Activated CD4-positive, alpha-beta T cell treated with anti-CD3 and anti-CD28 coated beads, Interleukin-2, amount 10 ng/mL, durations not matched to agents 7 days and 5 days (primary cell): Measurements from ENCODE around the gene ADISSP. TPM values are rescaled to one million over a fixed set of nuclear protein-coding genes. Genes with fewer than 3 reads are reported as not detected.

ENCODE experiments used
- CTCF ChIA-PET: fragments of 350-600 bp; sonication (Branson Sonifier 250); formaldehyde crosslinking; loops from one replicate; lab custom pipeline; 2021; ENCODE audit warnings: antibody characterized with exemption; lab: Charles Lee
- POLR2A ChIA-PET: fragments of 350-600 bp; sonication (Branson Sonifier 250); formaldehyde crosslinking; loops from one replicate; lab custom pipeline; 2021; ENCODE audit warnings: antibody characterized with exemption; lab: Charles Lee
- DNase-seq: peaks from one replicate; pipeline ENCODE4 v3.0.0-alpha.2; 2020
- H3K27ac Mint-ChIP-seq: one replicate; pipeline ENCODE4 v1.8.0; 2021; ENCODE audit warnings: mild to moderate bottlenecking, moderate library complexity, mixed read lengths
- H3K27me3 Mint-ChIP-seq: one replicate; pipeline ENCODE4 v1.8.0; 2021; ENCODE audit warnings: mixed read lengths
- H3K36me3 Mint-ChIP-seq: one replicate; pipeline ENCODE4 v1.8.0; 2021; ENCODE audit warnings: low read depth, mixed read lengths
- H3K4me1 Mint-ChIP-seq: one replicate; pipeline ENCODE4 v1.8.0; 2021; ENCODE audit warnings: mixed read lengths
- H3K4me3 Mint-ChIP-seq: one replicate; pipeline ENCODE4 v1.8.0; 2021; ENCODE audit warnings: mild to moderate bottlenecking, moderate library complexity, mixed read lengths
- H3K9me3 Mint-ChIP-seq: one replicate; pipeline ENCODE4 v1.8.0; 2021; ENCODE audit warnings: mixed read lengths
- total RNA-seq, 2 experiments: library from RNA; stranded (reverse); gene quantifications; one replicate each; pipeline ENCODE4 v1.2.3, GENCODE V29; 2021

The ADISSP gene
- total RNA-seq, 2 experiments from 2014 or later: 27.8 to 27.9 TPM

DNA sequence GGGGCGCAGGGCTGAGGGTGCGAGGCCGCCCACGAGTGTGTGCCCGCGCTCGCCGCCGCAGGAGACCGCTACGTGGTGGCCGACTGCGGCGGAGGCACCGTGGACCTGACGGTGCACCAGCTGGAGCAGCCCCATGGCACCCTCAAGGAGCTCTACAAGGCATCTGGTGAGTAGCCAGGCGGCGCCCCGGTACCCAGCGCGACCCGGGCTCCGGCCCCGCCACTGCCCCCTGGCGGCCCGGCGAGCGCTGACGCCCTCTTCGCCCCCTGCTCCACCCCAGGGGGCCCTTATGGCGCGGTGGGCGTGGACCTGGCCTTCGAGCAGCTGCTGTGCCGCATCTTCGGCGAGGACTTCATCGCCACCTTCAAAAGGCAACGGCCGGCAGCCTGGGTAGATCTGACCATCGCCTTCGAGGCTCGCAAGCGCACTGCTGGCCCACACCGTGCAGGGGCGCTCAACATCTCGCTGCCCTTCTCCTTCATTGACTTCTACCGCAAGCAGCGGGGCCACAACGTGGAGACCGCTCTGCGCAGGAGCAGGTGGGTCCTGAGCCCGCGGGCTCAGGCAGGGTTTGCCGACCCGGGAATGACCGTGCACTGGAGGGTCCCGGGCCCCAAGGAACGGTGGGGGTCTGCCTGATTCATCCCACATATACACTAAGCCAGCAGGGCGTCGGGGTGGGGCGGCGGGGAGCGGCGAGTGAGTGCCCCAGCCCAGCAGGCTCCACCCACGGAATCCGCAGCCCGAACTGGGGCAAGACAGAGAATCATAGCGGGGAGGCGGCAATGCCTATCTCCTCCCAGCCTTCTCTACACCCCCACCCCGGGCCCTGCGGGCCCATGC, 17.6 kb downstream of the ADISSP start:
- no peak overlapping the region for H3K27ac Mint-ChIP-seq
- H3K27me3 Mint-ChIP-seq: no peaks in the 10 kb centered on the region
- no peaks in the 10 kb centered on the region for H3K9me3 Mint-ChIP-seq
- DNase-seq: peak; percentile 36
- no peaks in the 10 kb centered on the region for H3K36me3 Mint-ChIP-seq
- ChIA-PET POLR2A (no interaction called here), CTCF (interaction anchor here (0.5 to 7.0 kb wide), 6 partner anchors 9 to 335 kb away, joined by 3 to 28 read pairs (median 3); partner anchors contain the start of gene ADISSP)
- H3K4me1 Mint-ChIP-seq: peaks cover 23% of the 10 kb centered on the region
- no peak overlapping the region for H3K4me3 Mint-ChIP-seq

DNA sequence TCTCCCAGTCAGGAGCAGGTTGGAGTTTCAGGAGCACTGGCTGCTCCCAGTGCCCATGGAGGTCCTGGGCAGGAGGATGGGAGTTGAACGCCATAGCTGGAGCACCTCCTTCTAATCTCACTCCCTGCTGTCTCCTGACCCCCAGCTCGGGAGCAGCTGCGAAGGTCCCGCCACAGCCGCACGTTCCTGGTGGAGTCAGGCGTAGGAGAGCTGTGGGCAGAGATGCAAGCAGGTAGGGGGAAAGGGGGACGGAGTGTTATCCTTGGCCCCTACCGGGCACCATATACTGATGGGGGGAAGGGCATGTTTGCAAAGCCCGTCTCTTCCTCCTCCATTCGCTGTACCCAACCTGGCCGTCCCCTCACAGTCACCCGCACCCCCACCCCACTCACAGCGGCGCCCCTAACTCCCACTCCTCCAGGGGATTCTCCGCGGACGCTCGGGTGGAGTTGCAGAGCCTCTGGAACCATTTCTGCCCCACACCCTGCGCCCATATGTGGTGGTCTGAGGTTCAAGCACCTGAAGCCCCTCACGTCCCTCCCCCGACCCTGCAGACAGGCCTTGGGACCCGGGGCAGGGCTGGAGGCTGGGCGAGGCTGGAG, 18.4 kb downstream of the ADISSP start:
- POLR2A ChIA-PET: no interaction called here
- no peaks in the 10 kb centered on the region for H3K36me3 Mint-ChIP-seq
- no peak overlapping the region for H3K4me3 Mint-ChIP-seq
- no peak for DNase-seq
- H3K27ac Mint-ChIP-seq: no peak overlapping the region
- CTCF ChIA-PET: interaction anchor here (0.6 to 7.0 kb wide), 5 partner anchors 8 to 192 kb away, joined by 3 to 28 read pairs (median 6); partner anchors contain the start of gene ADISSP
- H3K4me1 Mint-ChIP-seq: peaks cover 29% of the 10 kb centered on the region
- H3K27me3 Mint-ChIP-seq: no peaks in the 10 kb centered on the region
- H3K9me3 Mint-ChIP-seq: no peaks in the 10 kb centered on the region

DNA sequence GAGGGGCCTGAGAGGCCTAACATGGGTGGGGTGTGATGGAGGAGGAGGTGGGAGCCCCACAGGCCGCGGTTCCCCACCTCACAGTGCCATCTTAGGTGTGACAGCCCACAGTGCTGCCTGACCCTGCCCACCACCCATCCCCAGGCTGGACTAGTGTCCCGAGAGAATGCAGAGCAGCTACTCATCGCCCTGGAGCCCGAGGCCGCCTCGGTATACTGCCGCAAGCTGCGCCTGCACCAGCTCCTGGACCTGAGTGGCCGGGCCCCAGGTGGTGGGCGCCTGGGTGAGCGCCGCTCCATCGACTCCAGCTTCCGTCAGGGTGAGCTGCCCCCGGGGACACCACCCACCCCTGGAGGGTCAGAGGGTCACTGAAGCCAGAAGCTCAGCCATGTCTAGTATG, 19.5 kb downstream of the ADISSP start:
- Mint-ChIP-seq H3K36me3 (no peaks in the 10 kb centered on the region), H3K4me3 (no peak overlapping the region), H3K4me1 (peaks cover 29% of the 10 kb centered on the region), H3K9me3 (no peaks in the 10 kb centered on the region), H3K27ac (no peak overlapping the region), H3K27me3 (peaks cover 2% of the 10 kb centered on the region)
- DNase-seq: no peak
- ChIA-PET POLR2A (no interaction called here), CTCF (interaction anchor here (0.6 to 2.0 kb wide), 6 partner anchors 9 to 108 kb away, joined by 3 to 6 read pairs (median 3); partner anchors contain the start of gene ADISSP)

DNA sequence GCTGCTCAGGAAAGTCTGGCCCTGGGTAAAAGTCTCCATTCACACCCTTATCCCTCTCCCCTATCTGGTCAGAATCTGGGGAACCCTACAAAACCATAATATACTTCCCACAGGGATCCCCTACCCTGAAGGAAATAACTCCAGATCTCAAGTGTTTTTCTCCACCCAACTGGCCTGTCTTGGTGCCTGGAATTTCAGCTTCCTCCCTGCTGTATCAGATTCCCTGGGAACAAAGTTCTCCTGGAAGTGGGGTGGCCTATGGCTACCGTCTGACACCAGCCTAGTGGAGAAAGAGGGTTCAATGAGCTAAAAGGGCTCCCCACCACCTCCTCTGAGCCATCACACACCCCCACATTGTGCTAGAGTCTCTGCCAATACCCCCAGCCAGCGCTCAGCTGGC, 20.1 kb downstream of the ADISSP start:
- Mint-ChIP-seq H3K9me3 (no peaks in the 10 kb centered on the region), H3K27me3 (peaks cover 2% of the 10 kb centered on the region), H3K4me1 (peaks cover 25% of the 10 kb centered on the region), H3K4me3 (no peak overlapping the region), H3K36me3 (no peaks in the 10 kb centered on the region), H3K27ac (no peak overlapping the region)
- CTCF ChIA-PET: interaction anchor here (0.8 to 2.0 kb wide), 5 partner anchors 10 to 108 kb away, joined by 3 to 6 read pairs (median 3); partner anchors contain the start of gene ADISSP
- POLR2A ChIA-PET: no interaction called here
- DNase-seq: no peak

DNA sequence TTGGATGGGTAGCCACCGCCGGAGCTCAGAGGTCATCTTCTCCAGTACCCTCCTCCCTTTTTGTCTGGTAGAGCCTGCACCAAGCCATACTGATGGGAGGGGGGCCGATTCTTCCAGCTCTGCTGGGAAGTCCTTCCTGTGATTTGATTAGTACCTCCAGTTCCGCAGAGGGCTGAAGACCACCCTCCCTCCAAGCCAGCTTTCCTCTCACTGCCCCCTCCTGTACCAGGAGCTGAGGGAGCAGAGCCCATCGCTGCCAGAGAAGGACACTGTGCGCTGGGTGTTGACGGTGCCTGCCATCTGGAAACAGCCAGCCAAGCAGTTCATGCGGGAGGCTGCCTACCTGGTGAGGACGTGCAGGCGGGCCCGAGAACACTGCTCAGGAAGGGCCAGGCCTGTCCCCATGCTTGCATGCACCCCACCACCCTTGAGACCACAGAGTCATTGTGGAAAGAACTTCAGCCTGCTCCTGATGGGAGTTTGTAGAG, 21.8 kb downstream of the ADISSP start:
- ChIA-PET POLR2A (no interaction called here), CTCF (interaction anchor here (0.7 to 2.0 kb wide), 6 partner anchors 11 to 339 kb away, joined by 3 to 9 read pairs (median 4); partner anchors contain the start of genes ADISSP and CENPB)
- H3K27ac Mint-ChIP-seq: no peak overlapping the region
- no peaks in the 10 kb centered on the region for H3K36me3 Mint-ChIP-seq
- H3K27me3 Mint-ChIP-seq: peaks cover 2% of the 10 kb centered on the region
- no peaks in the 10 kb centered on the region for H3K9me3 Mint-ChIP-seq
- H3K4me1 Mint-ChIP-seq: peaks cover 17% of the 10 kb centered on the region
- no peak for DNase-seq
- H3K4me3 Mint-ChIP-seq: no peak overlapping the region

DNA sequence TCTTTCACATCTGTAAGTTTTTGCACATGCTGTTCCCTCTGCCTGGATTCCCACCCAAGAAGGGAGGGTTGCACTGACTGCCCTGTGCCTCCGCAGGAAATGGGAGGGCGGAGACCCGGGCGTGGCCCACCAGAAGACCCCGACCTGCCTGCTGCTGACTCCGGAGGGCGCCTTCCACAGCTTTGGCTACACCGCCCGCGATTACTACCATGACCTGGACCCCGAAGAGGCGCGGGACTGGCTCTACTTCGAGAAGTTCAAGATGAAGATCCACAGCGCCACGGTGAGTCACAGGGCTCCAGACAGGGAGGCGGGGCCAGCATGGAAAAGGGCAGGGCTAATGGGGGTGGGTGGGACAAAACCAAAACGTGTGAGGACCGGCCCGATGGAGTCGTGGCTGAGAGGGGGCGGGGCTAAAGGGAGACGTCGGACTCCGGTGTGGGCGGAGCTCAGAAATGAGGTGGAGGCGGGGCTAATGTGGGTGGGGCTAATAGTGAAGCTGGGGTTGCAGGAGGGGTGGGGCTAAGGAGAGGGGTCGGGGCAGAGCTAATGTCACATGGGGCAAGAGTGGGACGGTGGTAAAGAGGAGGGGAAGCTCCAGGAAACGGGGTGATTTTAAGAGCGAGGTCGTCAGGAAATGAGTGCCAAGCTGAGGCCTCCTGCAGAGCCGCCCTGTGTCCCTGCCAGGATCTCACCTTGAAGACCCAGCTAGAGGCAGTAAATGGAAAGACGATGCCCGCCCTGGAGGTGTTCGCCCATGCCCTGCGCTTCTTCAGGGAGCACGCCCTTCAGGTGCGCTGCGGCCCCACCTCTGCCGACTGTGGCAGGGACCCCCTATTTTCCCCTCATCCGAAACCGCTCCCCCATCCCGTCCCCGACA, 22.5 kb downstream of the ADISSP start:
- ChIA-PET CTCF (interaction anchor here (0.7 to 2.0 kb wide), 6 partner anchors 12 to 340 kb away, joined by 3 to 9 read pairs (median 4); partner anchors contain the start of genes ADISSP and CENPB), POLR2A (no interaction called here)
- H3K27ac Mint-ChIP-seq: no peak overlapping the region
- peak; percentile 69 for DNase-seq
- H3K36me3 Mint-ChIP-seq: no peaks in the 10 kb centered on the region
- no peaks in the 10 kb centered on the region for H3K9me3 Mint-ChIP-seq
- H3K4me3 Mint-ChIP-seq: peak overlapping the region; percentile 28
- H3K4me1 Mint-ChIP-seq: peaks cover 16% of the 10 kb centered on the region
- H3K27me3 Mint-ChIP-seq: peaks cover 2% of the 10 kb centered on the region

DNA sequence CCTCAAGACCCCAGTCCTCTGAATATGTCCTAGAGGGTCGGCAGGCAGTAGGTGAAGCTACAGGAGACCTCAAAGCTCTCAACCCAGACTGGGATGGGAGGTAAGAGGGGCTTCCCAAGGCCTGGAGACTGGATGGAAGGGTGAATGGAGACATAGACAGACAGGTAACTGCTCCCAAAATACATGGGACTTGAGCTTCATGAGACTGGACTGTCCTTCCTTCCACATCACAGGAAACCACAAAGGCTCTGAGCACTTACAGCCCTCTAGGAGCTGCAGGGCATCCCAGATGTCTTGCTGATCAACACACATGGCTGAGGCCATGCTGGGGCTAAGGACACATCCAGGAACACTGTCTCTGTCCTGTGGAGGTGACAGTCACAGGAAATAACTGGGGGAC, 23.5 kb downstream of the ADISSP start:
- CTCF ChIA-PET: interaction anchor here (0.9 to 2.0 kb wide), 2 partner anchors 24 to 47 kb away, joined by 3 to 9 read pairs; partner anchors contain the start of gene ADISSP
- Mint-ChIP-seq H3K36me3 (no peaks in the 10 kb centered on the region), H3K27ac (no peak overlapping the region)

DNA sequence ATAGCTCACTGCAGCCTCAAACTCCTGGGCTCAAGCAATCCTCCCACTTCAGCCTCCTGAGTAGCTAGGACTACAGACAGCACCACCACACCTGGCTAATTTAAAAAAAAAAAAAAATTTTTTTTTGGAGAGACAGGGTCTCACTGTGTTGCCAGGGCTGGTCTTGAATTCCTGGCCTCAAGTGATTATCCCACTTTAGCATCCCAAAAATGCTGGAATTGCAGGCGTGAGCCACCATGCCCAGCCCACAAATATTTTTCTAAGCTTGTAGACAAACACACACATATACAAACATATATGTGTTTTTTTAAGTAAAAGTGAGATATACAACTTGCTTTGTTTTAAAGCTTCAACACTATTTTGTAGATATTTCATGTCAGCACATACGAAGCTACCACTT, 24.3 kb downstream of the ADISSP start:
- POLR2A ChIA-PET: no interaction called here
- H3K9me3 Mint-ChIP-seq: no peaks in the 10 kb centered on the region
- H3K36me3 Mint-ChIP-seq: no peaks in the 10 kb centered on the region
- CTCF ChIA-PET: interaction anchor here (1.1 kb wide), 1 partner anchor 14 kb away, joined by 5 read pairs; no protein-coding TSS in a partner anchor
- no peak for DNase-seq
- H3K4me1 Mint-ChIP-seq: peaks cover 16% of the 10 kb centered on the region
- H3K4me3 Mint-ChIP-seq: no peak overlapping the region
- no peak overlapping the region for H3K27ac Mint-ChIP-seq
- H3K27me3 Mint-ChIP-seq: peaks cover 2% of the 10 kb centered on the region

More for the DNA sequence above, 23.5 kb downstream of the ADISSP start:
- Mint-ChIP-seq H3K27me3 (peaks cover 2% of the 10 kb centered on the region), H3K9me3 (no peaks in the 10 kb centered on the region), H3K4me3 (no peak overlapping the region), H3K4me1 (peaks cover 16% of the 10 kb centered on the region)
- DNase-seq: no peak
- POLR2A ChIA-PET: no interaction called here

DNA sequence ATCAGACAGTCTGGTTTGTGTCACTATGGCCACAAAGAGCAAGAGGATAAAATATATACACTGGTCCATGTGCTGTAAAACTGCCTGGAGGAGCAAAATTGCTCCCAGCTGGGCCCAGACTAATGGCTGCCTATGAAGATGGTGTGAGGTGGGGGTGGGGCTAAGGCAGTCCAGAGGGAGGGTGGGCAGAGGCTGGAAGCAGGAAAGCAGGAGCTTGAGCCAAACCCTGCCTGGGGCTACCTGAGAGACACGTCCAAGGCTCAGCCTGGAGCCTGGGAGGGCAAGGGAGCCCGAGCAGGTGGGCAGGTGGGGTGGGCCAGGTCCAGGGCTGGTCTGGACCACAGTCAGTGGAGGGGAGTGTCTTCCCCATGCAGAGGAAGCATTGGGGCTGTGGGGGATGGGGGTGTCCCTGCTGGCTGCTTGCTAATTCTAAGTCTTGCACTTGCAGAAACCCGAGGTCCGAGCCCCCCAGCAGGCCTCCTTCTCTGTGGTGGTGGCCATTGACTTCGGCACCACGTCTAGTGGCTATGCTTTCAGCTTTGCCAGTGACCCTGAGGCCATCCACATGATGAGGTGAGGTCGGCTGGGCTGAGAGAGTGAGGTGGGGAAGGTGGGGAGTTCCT, 25.6 kb downstream of the ADISSP start:
- peaks cover 5% of the 10 kb centered on the region for H3K27me3 Mint-ChIP-seq
- DNase-seq: no peak
- H3K4me1 Mint-ChIP-seq: peaks cover 16% of the 10 kb centered on the region
- no peak overlapping the region for H3K4me3 Mint-ChIP-seq
- H3K27ac Mint-ChIP-seq: no peak overlapping the region
- ChIA-PET CTCF (interaction anchor here (0.6 to 2.1 kb wide), 6 partner anchors 8 to 402 kb away, joined by 3 to 7 read pairs (median 4); partner anchors contain the start of gene HSPA12B), POLR2A (no interaction called here)
- H3K9me3 Mint-ChIP-seq: no peaks in the 10 kb centered on the region
- H3K36me3 Mint-ChIP-seq: no peaks in the 10 kb centered on the region

DNA sequence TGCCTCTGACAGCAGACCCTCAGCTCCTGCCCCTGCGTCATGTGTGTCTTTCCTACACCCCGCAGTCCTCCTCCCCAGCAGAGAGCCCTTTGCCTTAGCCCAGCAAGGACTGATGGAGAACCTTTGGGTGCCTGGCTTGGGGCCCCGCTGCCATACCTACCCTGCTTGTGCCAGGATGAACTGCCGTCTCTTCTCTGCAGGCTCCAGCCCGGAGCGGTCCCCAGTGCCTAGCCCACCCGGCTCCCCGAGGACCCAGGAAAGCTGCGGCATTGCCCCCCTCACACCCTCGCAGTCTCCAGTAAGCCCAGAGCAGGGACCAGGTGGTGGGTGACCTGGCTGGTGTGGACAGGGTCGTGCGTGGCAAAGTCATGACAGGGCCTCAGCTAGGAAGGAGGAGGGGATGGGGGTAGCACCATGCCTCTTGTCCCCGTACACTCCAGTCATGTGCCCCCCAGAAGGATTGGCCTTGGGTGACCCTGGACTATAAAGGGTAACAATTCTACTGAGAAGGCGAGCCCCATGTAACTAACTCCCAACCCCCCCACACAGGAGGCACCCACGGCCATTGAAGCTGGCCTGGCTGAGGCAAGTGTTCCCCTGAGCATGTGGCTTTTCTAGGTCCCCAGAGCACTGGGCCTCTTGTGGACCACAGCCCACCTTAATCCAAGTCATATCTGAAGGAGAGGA, 26.8 kb downstream of the ADISSP start:
- H3K27me3 Mint-ChIP-seq: peaks cover 12% of the 10 kb centered on the region
- DNase-seq: no peak
- POLR2A ChIA-PET: no interaction called here
- CTCF ChIA-PET: interaction anchor here (0.6 to 2.1 kb wide), 9 partner anchors 9 to 403 kb away, joined by 3 to 6 read pairs (median 3); no protein-coding TSS in a partner anchor
- no peaks in the 10 kb centered on the region for H3K9me3 Mint-ChIP-seq
- H3K4me3 Mint-ChIP-seq: no peak overlapping the region
- peaks cover 16% of the 10 kb centered on the region for H3K4me1 Mint-ChIP-seq
- H3K36me3 Mint-ChIP-seq: no peaks in the 10 kb centered on the region
- H3K27ac Mint-ChIP-seq: no peak overlapping the region

DNA sequence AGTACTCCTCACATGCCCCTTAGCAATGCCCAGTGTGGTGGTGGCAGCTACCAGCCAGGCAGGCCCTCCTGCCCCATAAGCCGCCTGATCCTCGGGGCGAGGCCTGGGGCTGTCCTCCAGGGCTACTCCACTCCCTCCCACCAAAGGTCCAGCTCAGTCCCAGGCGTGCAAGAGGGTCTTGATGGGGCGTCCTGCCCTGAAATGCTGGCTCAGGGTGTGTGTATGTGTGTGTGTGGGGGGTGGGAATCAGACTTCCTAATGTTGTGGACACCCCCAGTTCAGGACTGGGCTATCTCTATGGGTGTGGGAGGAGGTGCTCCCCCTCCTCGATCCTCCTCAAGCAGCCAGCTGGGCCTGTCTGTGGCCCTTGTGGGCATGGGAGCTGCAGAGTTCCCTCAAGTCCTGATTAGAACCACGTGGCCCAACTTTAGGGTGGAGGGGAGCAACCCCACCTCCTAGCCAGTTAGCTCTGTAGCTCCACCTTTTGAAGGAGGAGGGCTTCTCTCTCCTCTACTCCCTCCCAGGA, 27.6 kb downstream of the ADISSP start:
- Mint-ChIP-seq H3K4me1 (peaks cover 9% of the 10 kb centered on the region), H3K27me3 (peaks cover 14% of the 10 kb centered on the region), H3K9me3 (no peaks in the 10 kb centered on the region), H3K27ac (no peak overlapping the region), H3K36me3 (no peaks in the 10 kb centered on the region), H3K4me3 (no peak overlapping the region)
- ChIA-PET CTCF (interaction anchor here (0.6 to 2.1 kb wide), 6 partner anchors 10 to 497 kb away, joined by 3 to 6 read pairs (median 3); no protein-coding TSS in a partner anchor), POLR2A (no interaction called here)
- DNase-seq: no peak
